HepG2 (cell line): ENCODE data around the gene MRGPRE. TPM values are rescaled to one million over a fixed set of nuclear protein-coding genes. Genes with fewer than 3 reads are reported as not detected.

Source experiments
- ATAC-seq: fragments of 200-7000 bp; cut with Tn5 transposase; 3 replicates; pipeline ENCODE4 v1.9.1; 2020; ENCODE audit warnings: mild to moderate bottlenecking, moderate library complexity
- BruUV-seq: library from RNA; stranded (reverse); fragments of 400-500 nt; replicated peaks from 2 replicates; lab custom pipeline; 2021; lab: Mats Ljungman, UMichigan
- CTCF ChIA-PET: fragments of 300-600 bp; formaldehyde crosslinking; extraction: SDS; loops from one replicate; lab custom pipeline; 2021; ENCODE audit warnings: low total read pairs, inconsistent platforms, low intra/inter-chr PET ratio; lab: Yijun Ruan, JAX
- POLR2A ChIA-PET: fragments of 350-600 bp; sonication (Branson Sonifier 250); formaldehyde crosslinking; loops from one replicate; lab custom pipeline; 2020; ENCODE audit warnings: antibody characterized with exemption, inconsistent platforms; lab: Yijun Ruan, JAX
- DNase-seq: peaks from one replicate; pipeline ENCODE4 v3.0.0-alpha.2; 2015; ENCODE audit warnings: low spot score
- FAIRE-seq: peaks from 3 replicates; lab custom pipeline; 2011; peaks lifted over from hg19 to GRCh38; lab: Jason Lieb, UNC
- H2AFZ ChIP-seq: one replicate; pipeline ENCODE4 v1.6.1; 2011; ENCODE audit warnings: low read length, inconsistent platforms
- H3K27ac ChIP-seq: fragments of 300-600 bp; 3 replicates; pipeline ENCODE4 v1.8.0; 2011; ENCODE audit warnings: mixed run types, mild to moderate bottlenecking, mixed read lengths, low read length, inconsistent platforms; ENCODE audit not compliant: insufficient read depth; ENCODE audit errors: extremely low read length
- H3K27me3 ChIP-seq, 2 experiments: fragments of 200-600 bp in 1 of 2; 2 replicates in 1 of 2; 3 replicates in 1 of 2; pipeline versions ENCODE4 v1.6.0 to v1.8.0; 2011; ENCODE audit warnings: low read length in 2 of 2, mild to moderate bottlenecking in 2 of 2, moderate library complexity in 2 of 2, inconsistent platforms in 1 of 2; ENCODE audit not compliant: insufficient read depth in 2 of 2, control insufficient read depth in 1 of 2
- H3K36me3 ChIP-seq, 2 experiments: fragments of 200-600 bp in 1 of 2; replicated peaks in 1 of 2; 2 replicates in 1 of 2; 3 replicates in 1 of 2; pipeline versions ENCODE4 v1.5.1 to v1.8.0; 2011; ENCODE audit warnings: low read length in 2 of 2, inconsistent platforms in 1 of 2; ENCODE audit not compliant: insufficient read depth in 2 of 2, control insufficient read depth in 1 of 2
- H3K4me1 ChIP-seq: 2 replicates; pipeline ENCODE4 v1.5.1; 2012; ENCODE audit warnings: low read length, inconsistent platforms; ENCODE audit not compliant: insufficient read depth
- H3K4me2 ChIP-seq: 2 replicates; pipeline ENCODE4 v1.6.0; 2011; ENCODE audit warnings: low read depth, low read length, inconsistent platforms
- H3K4me3 ChIP-seq, 3 experiments: fragments of 200-600 bp in 1 of 3; sonication (generic), shearing (Covaris generic) in 1 of 3; replicated peaks in 1 of 3; 2 replicates each; pipeline ENCODE4 v1.5.1; 2011 to 2016; ENCODE audit warnings: low read length in 3 of 3, inconsistent platforms in 2 of 3, low read depth in 2 of 3, mild to moderate bottlenecking in 2 of 3, control low read depth in 1 of 3, mixed read lengths in 1 of 3; ENCODE audit not compliant: insufficient read depth in 1 of 3
- H3K79me2 ChIP-seq: one replicate; pipeline ENCODE4 v1.6.1; 2011; ENCODE audit warnings: low read length, inconsistent platforms; ENCODE audit not compliant: insufficient read depth
- H3K9ac ChIP-seq: 2 replicates; pipeline ENCODE4 v1.6.0; 2011; ENCODE audit warnings: mild to moderate bottlenecking, low read depth, low read length, inconsistent platforms; ENCODE audit not compliant: insufficient read depth
- H3K9me3 ChIP-seq: 2 replicates; pipeline ENCODE4 v1.5.1; 2012; ENCODE audit warnings: mild to moderate bottlenecking, low read length
- H4K20me1 ChIP-seq: 2 replicates; pipeline ENCODE4 v1.6.0; 2011; ENCODE audit warnings: inconsistent platforms, mild to moderate bottlenecking, low read length, moderate library complexity; ENCODE audit not compliant: insufficient read depth
- ARID5B ChIP-seq: IDR thresholded peaks from 2 replicates; pipeline ENCODE4 v1.4.0; 2020; ENCODE audit warnings: mild to moderate bottlenecking, missing genetic modification reagents
- DRAP1 ChIP-seq: IDR thresholded peaks from 2 replicates; pipeline ENCODE4 v1.6.1; 2016; ENCODE audit warnings: missing genetic modification reagents, missing compliant biosample characterization
- ELF3 ChIP-seq: IDR thresholded peaks from 2 replicates; pipeline ENCODE4 v1.6.1; 2016; ENCODE audit warnings: missing genetic modification reagents, missing compliant biosample characterization
- ISX ChIP-seq: sonication (generic); formaldehyde crosslinking; conservative IDR thresholded peaks from 2 replicates; pipeline ENCODE4 v1.5.0; 2020; ENCODE audit warnings: missing genetic modification reagents
- MTERF4 ChIP-seq: sonication (generic); formaldehyde crosslinking; IDR thresholded peaks from 2 replicates; pipeline ENCODE4 v1.8.0; 2023; ENCODE audit warnings: mild to moderate bottlenecking, missing genetic modification reagents
- NFYB ChIP-seq: sonication (generic); formaldehyde crosslinking; IDR thresholded peaks from 2 replicates; pipeline ENCODE4 v1.4.0; 2020; ENCODE audit warnings: missing genetic modification reagents
- SUZ12 ChIP-seq: fragments of 150-350 bp; IDR thresholded peaks from 2 replicates; pipeline ENCODE4 v1.6.1; 2014; ENCODE audit warnings: low read depth, low read length
- TFDP1 ChIP-seq: IDR thresholded peaks from 2 replicates; pipeline ENCODE4 v1.6.1; 2016; ENCODE audit warnings: missing compliant biosample characterization, missing genetic modification reagents, borderline replicate concordance
- ZNF546 ChIP-seq: sonication (generic); formaldehyde crosslinking; conservative IDR thresholded peaks from 2 replicates; pipeline ENCODE4 v1.8.1; 2023; ENCODE audit warnings: mild to moderate bottlenecking, missing genetic modification reagents
- ZNF670 ChIP-seq: sonication (generic); formaldehyde crosslinking; IDR thresholded peaks from 2 replicates; pipeline ENCODE4 v1.8.0; 2022; ENCODE audit warnings: mild to moderate bottlenecking, missing genetic modification reagents, borderline replicate concordance
- ZNF768 ChIP-seq: sonication (generic); formaldehyde crosslinking; IDR thresholded peaks from 2 replicates; pipeline ENCODE4 v1.4.0; 2020; ENCODE audit warnings: missing genetic modification reagents
- WGBS: methylation state at CpG from one replicate; pipeline ENCODE4 v1.1.6; 2017; ENCODE audit warnings: low lambda C conversion rate; 5-methylcytosine and 5-hydroxymethylcytosine counted together
- in situ Hi-C: cut with HindIII; loops from 2 replicates; pipeline ENCODE4 v1.10.0; 2017; ENCODE audit warnings: low pct_unique_long_range_greater_than_20kb; ENCODE audit not compliant: extremely low pct_ligation_motif_present
- intact Hi-C: fragments of 100-400 bp; cut with micrococcal nuclease; formaldehyde crosslinking; loops from one replicate; pipeline ENCODE4 v1.10.0; 2022; ENCODE audit not compliant: unreplicated experiment
- polyA plus RNA-seq, 8 experiments: library from polyadenylated mRNA; depleted of rRNA in 3 of 8; stranded (reverse) in 7 of 8; unstranded in 1 of 8; fragments of >200 nt; fragmentation: Illumina TruSeq in 4 of 8; extraction: Trizol in 4 of 8; gene quantifications; 2 replicates each; pipeline versions ENCODE4 v1.2.1 to v1.2.3, GENCODE V29; 2011 to 2016; ENCODE audit warnings: low read depth in 4 of 8, missing spikeins in 1 of 8, mixed read lengths in 1 of 8; ENCODE audit not compliant: insufficient read depth in 1 of 8
- total RNA-seq, 5 experiments: library from RNA; depleted of rRNA; stranded (reverse); fragments of >200 nt; fragmentation: Illumina TruSeq; extraction: Trizol; gene quantifications; 2 replicates each; pipeline ENCODE4 v1.2.3, GENCODE V29; 2016; ENCODE audit warnings: low read depth in 1 of 5

The MRGPRE gene
- total and polyA plus RNA-seq, 2 of the 13 experiments (the other 11 are each of a cell fraction or from before 2014, with no cell fraction given) = not detected

- Histone ChIP-seq H3K36me3 (no peaks in the 10 kb centered on the region), H3K4me1 (no peaks in the 10 kb centered on the region), H2AFZ (no peak overlapping the region), H3K27ac (no peak overlapping the region), H3K9ac (no peak overlapping the region), H4K20me1 (no peaks in the 10 kb centered on the region)
- DNase-seq = no peak
- CTCF ChIA-PET = no interaction called here
- TF ChIP-seq ZNF768 (CRISPR knock-in tag) (peak; percentile 86), MTERF4 (CRISPR knock-in tag) (no peak)
- TF ChIP-seq, all 625 proteins: peak for 1
- Histone ChIP-seq H3K4me3 (no peak overlapping the region), H3K4me2 (no peak overlapping the region), H3K27me3 (peaks cover 17 to 76% of the 10 kb centered on the region in 2 experiments), H3K79me2 (no peaks in the 10 kb centered on the region), H3K9me3 (no peaks in the 10 kb centered on the region)
- in situ Hi-C loops = no loop called here
- no TSS peak for BruUV-seq
- FAIRE-seq (no peak), ATAC-seq (no peak)
- intact Hi-C loops = no loop called here
- 0% methylated on average over 3 of the region's 21 CpGs for WGBS
- POLR2A ChIA-PET = no interaction called here
These were observed 11.5 kb downstream of the MRGPRE start for GRCh38 chr11:3220521-3221407.

GRCh38 chr11:3220101-3220500, 12.1 kb downstream of the MRGPRE start:
- CTCF ChIA-PET = no interaction called here
- DNase-seq = no peak
- TF ChIP-seq ZNF670 (no peak), NFYB (no peak), TFDP1 (no peak), ELF3 (CRISPR knock-in tag) (no peak), ARID5B (CRISPR knock-in tag) (no peak), ISX (no peak), SUZ12 (no peak), ZNF546 (CRISPR knock-in tag) (no peak), DRAP1 (CRISPR knock-in tag) (no peak)

More at GRCh38 chr11:3220101-3220500, 12.1 kb downstream of the MRGPRE start:
- Histone ChIP-seq H3K4me2 (no peak overlapping the region), H4K20me1 (no peaks in the 10 kb centered on the region), H3K4me1 (no peaks in the 10 kb centered on the region), H3K9ac (no peak overlapping the region), H3K36me3 (no peaks in the 10 kb centered on the region), H3K27ac (no peak overlapping the region), H2AFZ (no peak overlapping the region), H3K4me3 (no peak overlapping the region), H3K27me3 (peaks cover 17 to 76% of the 10 kb centered on the region in 2 experiments), H3K79me2 (no peaks in the 10 kb centered on the region), H3K9me3 (no peaks in the 10 kb centered on the region)
- no peak for ATAC-seq
- in situ Hi-C loops = no loop called here
- POLR2A ChIA-PET = no interaction called here
- FAIRE-seq = no peak
- intact Hi-C loops = no loop called here
- WGBS = 27% methylated on average over 5 of the region's 11 CpGs
- no TSS peak for BruUV-seq
